ENCODE data around the gene LGALS9. TPM values are rescaled to one million over a fixed set of nuclear protein-coding genes. Genes with fewer than 3 reads are reported as not detected.
A peak's percentile ranks its signal among the peaks of the same experiment; 100 is the strongest.

The LGALS9 gene
- total and polyA plus RNA-seq, 12 donors: 3.5 to 87.7 (median 44.4) TPM

- intact Hi-C loops (cut with DNase I): loop anchor here (2.0 to 10.0 kb wide), 4 partner anchors 144 to 361 kb away; partner anchors contain the start of gene KSR1 (in 1 of the 2)
- 82 to 89% (median 86%) methylated on average over 13 to 17 of the region's 17 CpGs for WGBS, 4 donors
- Histone ChIP-seq H3K9me3 (replicated peaks in 1 of 3) (no peaks in the 10 kb centered on the region), H3K4me1 (replicated peaks in 1 of 2) (peaks cover 0 to 11% of the 10 kb centered on the region in 2 donors), H3K27ac (no peak overlapping the region), H3K4me3 (no peak overlapping the region), H3K27me3 (no peaks in the 10 kb centered on the region), H3K36me3 (replicated peaks in 1 of 2) (peaks cover 0 to 5% of the 10 kb centered on the region in 2 donors)
- TF ChIP-seq POLR2A (IDR thresholded peaks at IDR 0.05): no peak
- TF ChIP-seq CTCF (IDR thresholded peaks at IDR 0.05): no peak
- DNase-seq: no peak
These were observed 32.5 kb upstream of the LGALS9 start for GRCh38 chr17:27598337-27599050.

- Histone ChIP-seq H3K4me1 (replicated peaks in 1 of 2) (peaks cover 0 to 11% of the 10 kb centered on the region in 2 donors), H3K27ac (no peak overlapping the region), H3K4me3 (no peak overlapping the region), H3K27me3 (no peaks in the 10 kb centered on the region), H3K9me3 (replicated peaks in 1 of 3) (no peaks in the 10 kb centered on the region), H3K36me3 (replicated peaks in 1 of 2) (peaks cover 0 to 20% of the 10 kb centered on the region in 2 donors)
- WGBS, 4 donors: 88 to 96% (median 91%) methylated on average over 7 to 8 of the region's 8 CpGs
- no peak for DNase-seq
- no peak for TF ChIP-seq POLR2A (IDR thresholded peaks at IDR 0.05)
- no peak for TF ChIP-seq CTCF (IDR thresholded peaks at IDR 0.05)
- intact Hi-C loops (cut with DNase I): loop anchor here (5.0 to 10.0 kb wide), 3 partner anchors 243 to 366 kb away; no protein-coding TSS in a partner anchor
These were observed 30.5 kb upstream of the LGALS9 start for GRCh38 chr17:27600471-27600870.

GRCh38 chr17:27601069-27601974, 29.7 kb upstream of the LGALS9 start:
- Histone ChIP-seq H3K4me3 (no peak overlapping the region), H3K9me3 (replicated peaks in 1 of 3) (no peaks in the 10 kb centered on the region), H3K27ac (peak overlapping the region in 2 of 5 donors; percentile 6 to 13), H3K36me3 (replicated peaks in 1 of 2) (peaks cover 0 to 28% of the 10 kb centered on the region in 2 donors), H3K27me3 (no peaks in the 10 kb centered on the region), H3K4me1 (replicated peaks in 1 of 2) (peaks cover 0 to 11% of the 10 kb centered on the region in 2 donors)
- peak; percentile 71 to 93 (median 84) for DNase-seq
- 59 to 67% (median 63%) methylated on average over 10 to 11 of the region's 11 CpGs for WGBS, 4 donors
- intact Hi-C loops (cut with DNase I): loop anchor here (5.0 to 10.0 kb wide), 3 partner anchors 244 to 367 kb away; no protein-coding TSS in a partner anchor
- peak; percentile 91 to 94 (median 93) for TF ChIP-seq CTCF (IDR thresholded peaks at IDR 0.05)
- TF ChIP-seq POLR2A (IDR thresholded peaks at IDR 0.05): no peak

- H3K36me3 ChIP-seq (replicated peaks in 1 of 2): peaks cover 0 to 34% of the 10 kb centered on the region in 2 donors
- H3K4me3 ChIP-seq: no peak overlapping the region
- TF ChIP-seq POLR2A (IDR thresholded peaks at IDR 0.05): no peak
- TF ChIP-seq CTCF (IDR thresholded peaks at IDR 0.05): no peak
- no peak for DNase-seq
- 80 to 89% (median 82%) methylated on average over 1 to 2 of the region's 2 CpGs for WGBS, 4 donors
- peaks cover 0 to 6% of the 10 kb centered on the region in 2 donors for H3K4me1 ChIP-seq (replicated peaks in 1 of 2)
- no peaks in the 10 kb centered on the region for H3K27me3 ChIP-seq
- H3K9me3 ChIP-seq (replicated peaks in 1 of 3): no peaks in the 10 kb centered on the region
- H3K27ac ChIP-seq: no peak overlapping the region
- intact Hi-C loops (cut with DNase I): loop anchor here (2.0 to 10.0 kb wide), 4 partner anchors 49 to 367 kb away; no protein-coding TSS in a partner anchor
These were observed 29.0 kb upstream of the LGALS9 start for GRCh38 chr17:27601975-27602302.

Measured in adrenal gland (tissue), 12 donors.